ENCODE measurements around the gene GAS6. TPM values are rescaled to one million over a fixed set of nuclear protein-coding genes. Genes with fewer than 3 reads are reported as not detected.

GAS6 gene
- total RNA-seq, 1 experiment from 2014 or later = 93.8 TPM

DNA sequence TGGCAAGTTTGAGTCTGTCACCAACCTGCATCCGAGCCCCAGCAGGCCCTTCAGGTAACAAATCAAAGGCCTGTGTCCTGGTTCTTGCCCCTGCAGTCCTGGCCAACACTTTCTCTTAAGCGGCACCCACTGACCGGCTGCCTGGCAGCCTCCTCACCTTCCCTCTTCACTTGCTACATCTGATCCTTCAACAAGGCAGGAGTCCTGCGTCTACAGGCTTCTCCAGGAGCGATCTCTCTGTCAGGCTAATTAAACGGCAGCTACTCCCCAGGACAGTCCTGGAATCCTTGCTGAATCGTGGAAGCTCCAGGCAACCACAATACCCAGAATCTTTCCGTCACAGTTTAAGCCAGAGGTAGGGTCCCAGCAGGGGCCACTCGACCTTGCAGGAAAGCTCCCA is 41.1 kb upstream of the GAS6 start:
- Histone ChIP-seq H3K9me3 (ENCODE audit: insufficient read depth, low read depth) (no peaks in the 10 kb centered on the region), H3F3A (ENCODE audit: insufficient read depth, low read depth) (no peaks in the 10 kb centered on the region), H3K4me1 (replicated peaks; ENCODE audit: insufficient read depth) (no peaks in the 10 kb centered on the region), H3K9me2 (ENCODE audit: insufficient read depth) (no peaks in the 10 kb centered on the region), H3K4me3 (no peak overlapping the region), H3K36me3 (ENCODE audit: low read depth) (no peaks in the 10 kb centered on the region), H2AFZ (no peak overlapping the region), H3K4me2 (no peak overlapping the region), H3K27me3 (ENCODE audit: insufficient read depth, low read depth) (no peaks in the 10 kb centered on the region), H3K79me2 (ENCODE audit: low read depth) (no peaks in the 10 kb centered on the region), H4K20me1 (ENCODE audit: insufficient read depth) (no peaks in the 10 kb centered on the region), H3K27ac (no peak overlapping the region)
- BruUV-seq (replicated peaks) = no TSS peak
- no peak for TF ChIP-seq EZH2 (IDR thresholded peaks at IDR 0.05; ENCODE audit: low read depth)
- TF ChIP-seq, protein P1, sequence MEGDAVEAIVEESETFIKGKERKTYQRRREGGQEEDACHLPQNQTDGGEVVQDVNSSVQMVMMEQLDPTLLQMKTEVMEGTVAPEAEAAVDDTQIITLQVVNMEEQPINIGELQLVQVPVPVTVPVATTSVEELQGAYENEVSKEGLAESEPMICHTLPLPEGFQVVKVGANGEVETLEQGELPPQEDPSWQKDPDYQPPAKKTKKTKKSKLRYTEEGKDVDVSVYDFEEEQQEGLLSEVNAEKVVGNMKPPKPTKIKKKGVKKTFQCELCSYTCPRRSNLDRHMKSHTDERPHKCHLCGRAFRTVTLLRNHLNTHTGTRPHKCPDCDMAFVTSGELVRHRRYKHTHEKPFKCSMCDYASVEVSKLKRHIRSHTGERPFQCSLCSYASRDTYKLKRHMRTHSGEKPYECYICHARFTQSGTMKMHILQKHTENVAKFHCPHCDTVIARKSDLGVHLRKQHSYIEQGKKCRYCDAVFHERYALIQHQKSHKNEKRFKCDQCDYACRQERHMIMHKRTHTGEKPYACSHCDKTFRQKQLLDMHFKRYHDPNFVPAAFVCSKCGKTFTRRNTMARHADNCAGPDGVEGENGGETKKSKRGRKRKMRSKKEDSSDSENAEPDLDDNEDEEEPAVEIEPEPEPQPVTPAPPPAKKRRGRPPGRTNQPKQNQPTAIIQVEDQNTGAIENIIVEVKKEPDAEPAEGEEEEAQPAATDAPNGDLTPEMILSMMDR (conservative IDR thresholded peaks at IDR 0.05) = no peak
- CTCF ChIA-PET = no interaction called here
- POLR2A ChIA-PET (ENCODE audit: unreplicated experiment) = no interaction called here
- intact Hi-C loops (cut with micrococcal nuclease; ENCODE audit: unreplicated experiment) = no loop called here
- DNase-seq = no peak

DNA sequence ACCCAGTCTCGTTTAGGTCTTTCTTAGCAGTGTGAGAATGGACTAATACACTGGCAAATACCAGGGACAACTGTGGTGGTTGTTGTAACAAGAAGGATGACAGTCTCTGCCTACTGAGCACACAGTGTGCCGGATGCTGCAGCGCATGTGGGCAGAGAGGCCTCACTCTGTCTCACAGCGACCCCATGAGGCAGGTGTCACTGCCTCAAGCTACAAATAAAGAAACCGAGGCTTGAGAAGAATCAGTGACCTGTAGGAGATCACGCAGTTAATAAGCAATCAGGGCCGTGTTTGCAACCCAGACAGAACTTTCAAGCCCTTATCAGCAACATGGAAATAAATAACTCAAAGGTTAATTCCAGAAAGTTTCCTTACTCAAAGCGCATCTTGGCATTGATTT is 40.5 kb upstream of the GAS6 start:
- Histone ChIP-seq H3K4me2 (no peak overlapping the region), H3F3A (ENCODE audit: insufficient read depth, low read depth) (no peaks in the 10 kb centered on the region), H3K36me3 (ENCODE audit: low read depth) (no peaks in the 10 kb centered on the region), H2AFZ (no peak overlapping the region), H3K9me3 (ENCODE audit: insufficient read depth, low read depth) (no peaks in the 10 kb centered on the region), H3K79me2 (ENCODE audit: low read depth) (no peaks in the 10 kb centered on the region), H3K27ac (no peak overlapping the region), H3K4me3 (no peak overlapping the region), H3K4me1 (replicated peaks; ENCODE audit: insufficient read depth) (no peaks in the 10 kb centered on the region), H4K20me1 (ENCODE audit: insufficient read depth) (no peaks in the 10 kb centered on the region), H3K27me3 (ENCODE audit: insufficient read depth, low read depth) (no peaks in the 10 kb centered on the region), H3K9me2 (ENCODE audit: insufficient read depth) (no peaks in the 10 kb centered on the region)
- intact Hi-C loops (cut with micrococcal nuclease; ENCODE audit: unreplicated experiment) = no loop called here
- no peak for DNase-seq
- ChIA-PET CTCF (no interaction called here), POLR2A (ENCODE audit: unreplicated experiment) (no interaction called here)
- BruUV-seq (replicated peaks) = no TSS peak
- TF ChIP-seq, protein P1 (conservative IDR thresholded peaks at IDR 0.05) = peak; percentile 56
- no peak for TF ChIP-seq EZH2 (IDR thresholded peaks at IDR 0.05; ENCODE audit: low read depth)

DNA sequence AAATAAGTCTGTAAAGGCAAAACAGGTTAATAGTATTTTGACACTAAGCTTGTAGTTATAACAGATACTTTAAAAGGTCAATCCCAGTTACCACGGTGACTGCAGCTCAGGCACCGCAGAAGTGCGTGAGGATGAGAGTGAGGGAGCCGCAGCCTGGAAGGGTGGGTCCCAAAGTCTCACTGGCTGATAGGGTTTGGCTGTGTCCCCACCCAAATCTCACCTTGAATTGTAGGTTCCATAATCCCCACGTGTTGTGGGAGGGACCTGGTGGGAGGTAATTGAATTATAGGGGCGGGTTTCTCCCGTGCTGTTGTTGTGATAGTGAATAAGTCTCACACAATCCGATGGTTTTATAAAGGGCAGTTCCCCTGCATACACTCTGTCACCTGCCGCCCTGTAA is 40.0 kb upstream of the GAS6 start:
- no TSS peak for BruUV-seq (replicated peaks)
- H3K27ac ChIP-seq = no peak overlapping the region
- H3K4me2 ChIP-seq = no peak overlapping the region
- TF ChIP-seq, protein P1 (conservative IDR thresholded peaks at IDR 0.05) = no peak
- TF ChIP-seq EZH2 (IDR thresholded peaks at IDR 0.05; ENCODE audit: low read depth) = no peak
- no peaks in the 10 kb centered on the region for H3K36me3 ChIP-seq (ENCODE audit: low read depth)
- no peaks in the 10 kb centered on the region for H3K79me2 ChIP-seq (ENCODE audit: low read depth)
- H3K27me3 ChIP-seq (ENCODE audit: insufficient read depth, low read depth) = no peaks in the 10 kb centered on the region
- ChIA-PET CTCF (no interaction called here), POLR2A (ENCODE audit: unreplicated experiment) (no interaction called here)
- H3K9me3 ChIP-seq (ENCODE audit: insufficient read depth, low read depth) = no peaks in the 10 kb centered on the region
- no peaks in the 10 kb centered on the region for H4K20me1 ChIP-seq (ENCODE audit: insufficient read depth)
- H3K4me3 ChIP-seq = no peak overlapping the region
- H3F3A ChIP-seq (ENCODE audit: insufficient read depth, low read depth) = no peaks in the 10 kb centered on the region
- intact Hi-C loops (cut with micrococcal nuclease; ENCODE audit: unreplicated experiment) = no loop called here
- DNase-seq = no peak
- no peaks in the 10 kb centered on the region for H3K4me1 ChIP-seq (replicated peaks; ENCODE audit: insufficient read depth)
- H2AFZ ChIP-seq = no peak overlapping the region
- no peaks in the 10 kb centered on the region for H3K9me2 ChIP-seq (ENCODE audit: insufficient read depth)

Measured in PC-9 (cell line).